Neural cell (in vitro differentiated cells): Measurements from ENCODE around the gene MYOF. TPM values are rescaled to one million over a fixed set of nuclear protein-coding genes. Genes with fewer than 3 reads are reported as not detected.

ENCODE experiments used
- H2AFZ ChIP-seq: fragments of 200-600, 300-800 bp; sonication (generic), shearing (Covaris generic); 2 replicates; pipeline ENCODE4 v1.6.0; 2014; ENCODE audit warnings: low read depth, mild to moderate bottlenecking, antibody characterized with exemption, low read length, moderate library complexity
- H3F3A ChIP-seq: fragments of 200-600 bp; shearing (Covaris generic); 2 replicates; pipeline ENCODE4 v1.6.1; 2016; ENCODE audit warnings: mild to moderate bottlenecking, moderate library complexity, mixed read lengths, antibody characterized with exemption, low read length; ENCODE audit not compliant: insufficient read depth, poor library complexity, severe bottlenecking
- H3K27ac ChIP-seq: fragments of 200-600, 300-800 bp; sonication (generic), shearing (Covaris generic); 2 replicates; pipeline ENCODE4 v1.5.1; 2014; ENCODE audit warnings: mild to moderate bottlenecking, low read length, moderate library complexity
- H3K27me3 ChIP-seq: fragments of 300-800, 200-600 bp; sonication (generic), shearing (Covaris generic); 2 replicates; pipeline ENCODE4 v1.6.0; 2014; ENCODE audit warnings: mild to moderate bottlenecking, low read depth, low read length, moderate library complexity; ENCODE audit not compliant: insufficient read depth
- H3K36me3 ChIP-seq: fragments of 300-800, 200-600 bp; sonication (generic), shearing (Covaris generic); 2 replicates; pipeline ENCODE4 v1.5.1; 2014; ENCODE audit warnings: mild to moderate bottlenecking, antibody characterized with exemption, low read length, moderate library complexity; ENCODE audit not compliant: insufficient read depth
- H3K4me2 ChIP-seq: fragments of 300-800, 200-600 bp; sonication (generic), shearing (Covaris generic); 2 replicates; pipeline ENCODE4 v1.6.0; 2014; ENCODE audit warnings: mild to moderate bottlenecking, low read length
- H3K4me3 ChIP-seq: fragments of 300-800, 200-600 bp; sonication (generic), shearing (Covaris generic); 2 replicates; pipeline ENCODE4 v1.5.1; 2014; ENCODE audit warnings: mild to moderate bottlenecking, low read length, moderate library complexity
- H3K79me2 ChIP-seq: fragments of 200-600 bp; shearing (Covaris generic); replicated peaks from 2 replicates; pipeline ENCODE4 v1.6.0; 2014; ENCODE audit warnings: mild to moderate bottlenecking, low read length, moderate library complexity; ENCODE audit not compliant: insufficient read depth
- H3K9ac ChIP-seq: fragments of 300-800, 200-600 bp; sonication (generic), shearing (Covaris generic); 2 replicates; pipeline ENCODE4 v1.6.1; 2016; ENCODE audit warnings: mild to moderate bottlenecking, low read length, mixed read lengths
- H3K9me2 ChIP-seq: fragments of 200-600 bp; shearing (Covaris generic); 2 replicates; pipeline ENCODE4 v1.6.1; 2016; ENCODE audit warnings: mild to moderate bottlenecking, low read length, mixed read lengths; ENCODE audit not compliant: insufficient read depth
- H3K9me3 ChIP-seq: fragments of 200-600, 300-800 bp; sonication (generic), shearing (Covaris generic); 2 replicates; pipeline ENCODE4 v1.6.1; 2016; ENCODE audit warnings: mild to moderate bottlenecking, mixed run types, low read length, moderate library complexity, mixed read lengths
- H4K20me1 ChIP-seq: fragments of 200-600 bp; shearing (Covaris generic); 2 replicates; pipeline ENCODE4 v1.6.1; 2016; ENCODE audit warnings: mild to moderate bottlenecking, mixed run types; ENCODE audit not compliant: insufficient read depth
- EP300 ChIP-seq: fragments of 450-650 bp; conservative IDR thresholded peaks from 2 replicates; pipeline ENCODE4 v1.6.1; 2014; ENCODE audit warnings: antibody characterized with exemption, mild to moderate bottlenecking, moderate library complexity; ENCODE audit not compliant: poor library complexity, severe bottlenecking
- EZH2 ChIP-seq: fragments of 200-600, 300-800 bp; shearing (Covaris generic), sonication (generic); IDR thresholded peaks from 2 replicates; pipeline ENCODE4 v1.6.1; 2014; ENCODE audit warnings: antibody characterized with exemption, low read length, borderline replicate concordance, mild to moderate bottlenecking; ENCODE audit not compliant: insufficient read depth, poor library complexity, severe bottlenecking
- MXI1 ChIP-seq: fragments of 450-650 bp; conservative IDR thresholded peaks from 2 replicates; pipeline ENCODE4 v1.6.1; 2014; ENCODE audit warnings: antibody characterized with exemption, mild to moderate bottlenecking; ENCODE audit not compliant: poor library complexity, severe bottlenecking
- POLR2AphosphoS5 ChIP-seq: IDR thresholded peaks from 2 replicates; pipeline ENCODE4 v1.6.1; 2012
- RAD21 ChIP-seq: fragments of 450-650 bp; conservative IDR thresholded peaks from 2 replicates; pipeline ENCODE4 v1.6.1; 2014; ENCODE audit warnings: antibody characterized with exemption, mild to moderate bottlenecking, moderate library complexity
- SMC3 ChIP-seq: fragments of 450-650 bp; conservative IDR thresholded peaks from 2 replicates; pipeline ENCODE4 v1.6.1; 2014; ENCODE audit warnings: antibody characterized with exemption, mild to moderate bottlenecking, moderate library complexity; ENCODE audit not compliant: poor library complexity
- TAF1 ChIP-seq: IDR thresholded peaks from 2 replicates; pipeline ENCODE4 v1.6.1; 2012; ENCODE audit warnings: low read depth
- polyA plus RNA-seq: library from polyadenylated mRNA; depleted of rRNA; stranded (reverse); fragments of >200 nt; gene quantifications from 2 replicates; pipeline ENCODE4 v1.2.3, GENCODE V29; 2014
- TF ChIP-seq, protein P1 (sequence below): IDR thresholded peaks from 2 replicates; pipeline ENCODE4 v1.6.1; 2012; ENCODE audit warnings: borderline replicate concordance
- TF ChIP-seq, protein P2 (sequence below): fragments of 450-650 bp; IDR thresholded peaks from 2 replicates; pipeline ENCODE4 v1.5.1; 2014; ENCODE audit warnings: antibody characterized with exemption, mild to moderate bottlenecking, moderate library complexity; ENCODE audit not compliant: poor library complexity, severe bottlenecking

MYOF gene
- polyA plus RNA-seq, 1 donor from 2014 or later: 0.47 TPM

DNA sequence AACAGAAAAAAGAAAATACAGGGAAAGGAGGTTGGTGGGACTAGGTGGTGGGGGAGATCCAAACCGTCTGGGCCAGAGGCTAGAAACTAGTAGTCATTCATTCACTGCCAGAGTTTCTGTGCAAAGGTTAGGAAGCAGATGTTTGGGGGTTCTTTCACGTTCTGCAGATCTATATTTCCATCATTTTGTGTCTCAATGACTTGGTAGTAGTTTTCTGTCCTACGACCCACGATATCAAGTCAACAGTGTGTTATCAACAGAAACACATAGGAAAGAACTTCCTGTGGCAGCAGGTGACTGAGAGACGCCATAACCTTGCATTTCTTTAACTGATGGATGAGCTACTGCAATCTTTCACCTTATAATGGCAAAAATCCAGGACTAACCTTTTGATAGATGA, 16.0 kb upstream of the MYOF start:
- no peaks in the 10 kb centered on the region for H3K9me3 ChIP-seq
- TF ChIP-seq, protein P1, sequence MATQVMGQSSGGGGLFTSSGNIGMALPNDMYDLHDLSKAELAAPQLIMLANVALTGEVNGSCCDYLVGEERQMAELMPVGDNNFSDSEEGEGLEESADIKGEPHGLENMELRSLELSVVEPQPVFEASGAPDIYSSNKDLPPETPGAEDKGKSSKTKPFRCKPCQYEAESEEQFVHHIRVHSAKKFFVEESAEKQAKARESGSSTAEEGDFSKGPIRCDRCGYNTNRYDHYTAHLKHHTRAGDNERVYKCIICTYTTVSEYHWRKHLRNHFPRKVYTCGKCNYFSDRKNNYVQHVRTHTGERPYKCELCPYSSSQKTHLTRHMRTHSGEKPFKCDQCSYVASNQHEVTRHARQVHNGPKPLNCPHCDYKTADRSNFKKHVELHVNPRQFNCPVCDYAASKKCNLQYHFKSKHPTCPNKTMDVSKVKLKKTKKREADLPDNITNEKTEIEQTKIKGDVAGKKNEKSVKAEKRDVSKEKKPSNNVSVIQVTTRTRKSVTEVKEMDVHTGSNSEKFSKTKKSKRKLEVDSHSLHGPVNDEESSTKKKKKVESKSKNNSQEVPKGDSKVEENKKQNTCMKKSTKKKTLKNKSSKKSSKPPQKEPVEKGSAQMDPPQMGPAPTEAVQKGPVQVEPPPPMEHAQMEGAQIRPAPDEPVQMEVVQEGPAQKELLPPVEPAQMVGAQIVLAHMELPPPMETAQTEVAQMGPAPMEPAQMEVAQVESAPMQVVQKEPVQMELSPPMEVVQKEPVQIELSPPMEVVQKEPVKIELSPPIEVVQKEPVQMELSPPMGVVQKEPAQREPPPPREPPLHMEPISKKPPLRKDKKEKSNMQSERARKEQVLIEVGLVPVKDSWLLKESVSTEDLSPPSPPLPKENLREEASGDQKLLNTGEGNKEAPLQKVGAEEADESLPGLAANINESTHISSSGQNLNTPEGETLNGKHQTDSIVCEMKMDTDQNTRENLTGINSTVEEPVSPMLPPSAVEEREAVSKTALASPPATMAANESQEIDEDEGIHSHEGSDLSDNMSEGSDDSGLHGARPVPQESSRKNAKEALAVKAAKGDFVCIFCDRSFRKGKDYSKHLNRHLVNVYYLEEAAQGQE: no peak
- TF ChIP-seq POLR2AphosphoS5 (no peak), RAD21 (no peak), MXI1 (no peak), SMC3 (no peak), EZH2 (no peak), EP300 (no peak), TAF1 (no peak)
- TF ChIP-seq, protein P2, sequence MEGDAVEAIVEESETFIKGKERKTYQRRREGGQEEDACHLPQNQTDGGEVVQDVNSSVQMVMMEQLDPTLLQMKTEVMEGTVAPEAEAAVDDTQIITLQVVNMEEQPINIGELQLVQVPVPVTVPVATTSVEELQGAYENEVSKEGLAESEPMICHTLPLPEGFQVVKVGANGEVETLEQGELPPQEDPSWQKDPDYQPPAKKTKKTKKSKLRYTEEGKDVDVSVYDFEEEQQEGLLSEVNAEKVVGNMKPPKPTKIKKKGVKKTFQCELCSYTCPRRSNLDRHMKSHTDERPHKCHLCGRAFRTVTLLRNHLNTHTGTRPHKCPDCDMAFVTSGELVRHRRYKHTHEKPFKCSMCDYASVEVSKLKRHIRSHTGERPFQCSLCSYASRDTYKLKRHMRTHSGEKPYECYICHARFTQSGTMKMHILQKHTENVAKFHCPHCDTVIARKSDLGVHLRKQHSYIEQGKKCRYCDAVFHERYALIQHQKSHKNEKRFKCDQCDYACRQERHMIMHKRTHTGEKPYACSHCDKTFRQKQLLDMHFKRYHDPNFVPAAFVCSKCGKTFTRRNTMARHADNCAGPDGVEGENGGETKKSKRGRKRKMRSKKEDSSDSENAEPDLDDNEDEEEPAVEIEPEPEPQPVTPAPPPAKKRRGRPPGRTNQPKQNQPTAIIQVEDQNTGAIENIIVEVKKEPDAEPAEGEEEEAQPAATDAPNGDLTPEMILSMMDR: no peak
- H3F3A ChIP-seq: no peaks in the 10 kb centered on the region
- no peak overlapping the region for H3K27ac ChIP-seq
- no peak overlapping the region for H3K4me2 ChIP-seq
- H4K20me1 ChIP-seq: no peaks in the 10 kb centered on the region
- H3K36me3 ChIP-seq: no peaks in the 10 kb centered on the region
- no peak overlapping the region for H3K4me3 ChIP-seq
- no peak overlapping the region for H3K9ac ChIP-seq
- no peaks in the 10 kb centered on the region for H3K9me2 ChIP-seq
- no peak overlapping the region for H2AFZ ChIP-seq
- H3K79me2 ChIP-seq: no peaks in the 10 kb centered on the region
- no peaks in the 10 kb centered on the region for H3K27me3 ChIP-seq

DNA sequence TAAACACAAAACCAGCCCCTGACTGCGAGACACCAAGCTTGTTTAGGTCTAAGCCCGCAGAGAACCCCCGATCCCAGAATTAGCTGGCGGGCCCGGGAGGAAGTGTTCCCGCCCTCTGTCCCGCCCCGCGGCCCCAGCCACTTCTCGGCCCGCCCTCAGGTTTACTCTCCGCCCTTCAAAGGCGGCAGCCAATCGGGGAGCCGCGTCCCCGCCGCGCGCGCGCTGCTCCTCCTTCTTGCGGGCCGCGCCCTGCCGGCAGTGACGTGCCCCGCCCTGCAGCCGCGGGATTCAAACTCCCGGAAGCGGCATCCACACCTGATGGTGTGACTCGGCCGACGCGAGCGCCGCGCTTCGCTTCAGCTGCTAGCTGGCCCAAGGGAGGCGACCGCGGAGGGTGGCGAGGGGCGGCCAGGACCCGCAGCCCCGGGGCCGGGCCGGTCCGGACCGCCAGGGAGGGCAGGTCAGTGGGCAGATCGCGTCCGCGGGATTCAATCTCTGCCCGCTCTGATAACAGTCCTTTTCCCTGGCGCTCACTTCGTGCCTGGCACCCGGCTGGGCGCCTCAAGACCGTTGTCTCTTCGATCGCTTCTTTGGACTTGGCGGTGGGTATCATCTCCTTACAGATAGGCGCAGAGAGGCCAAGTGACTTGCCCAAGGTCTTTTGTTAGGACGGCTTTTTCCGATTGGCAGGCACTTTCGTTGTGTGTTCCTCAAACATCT, 14.3 kb upstream of the MYOF start, which contains the start of gene CEP55:
Gene CEP55 (plus strand): TSS at position 291 of the 720 bp plus-strand sequence. CDS start 3,440 bp downstream, outside the sequence.
- H2AFZ ChIP-seq: peak within 1 kb of the TSS; percentile 73
- no peaks in the 10 kb centered on the region for H3F3A ChIP-seq
- H3K79me2 ChIP-seq: no peaks in the 10 kb centered on the region
- no peak within 1 kb of the TSS for H3K27ac ChIP-seq
- TF ChIP-seq TAF1: no peak
- TF ChIP-seq, protein P2: no peak
- peak; percentile 24 for TF ChIP-seq EP300
- TF ChIP-seq MXI1: peak; percentile 100
- no peaks in the 10 kb centered on the region for H3K9me3 ChIP-seq
- no peaks in the 10 kb centered on the region for H3K9me2 ChIP-seq
- H3K27me3 ChIP-seq: no peaks in the 10 kb centered on the region
- H3K9ac ChIP-seq: peak within 1 kb of the TSS; percentile 21
- H3K4me2 ChIP-seq: no peak within 1 kb of the TSS
- H3K36me3 ChIP-seq: no peaks in the 10 kb centered on the region
- H3K4me3 ChIP-seq: peak within 1 kb of the TSS; percentile 75
- no peaks in the 10 kb centered on the region for H4K20me1 ChIP-seq
